GM18517 (cell line): ENCODE data around the gene CDH23.

Source experiments
- ATAC-seq: cut with Tn5 transposase; IDR thresholded peaks from one replicate; pipeline ENCODE4 v1.9.1; 2021; ENCODE audit warnings: mild to moderate bottlenecking, moderate library complexity; ENCODE audit not compliant: unreplicated experiment

CDH23 gene

GRCh38 chr10:71577345-71577744 lies 180.6 kb downstream of the CDH23 start:
- no peak for ATAC-seq

- ATAC-seq: no peak
These were observed 181.3 kb downstream of the CDH23 start for GRCh38 chr10:71578069-71578468.

DNA sequence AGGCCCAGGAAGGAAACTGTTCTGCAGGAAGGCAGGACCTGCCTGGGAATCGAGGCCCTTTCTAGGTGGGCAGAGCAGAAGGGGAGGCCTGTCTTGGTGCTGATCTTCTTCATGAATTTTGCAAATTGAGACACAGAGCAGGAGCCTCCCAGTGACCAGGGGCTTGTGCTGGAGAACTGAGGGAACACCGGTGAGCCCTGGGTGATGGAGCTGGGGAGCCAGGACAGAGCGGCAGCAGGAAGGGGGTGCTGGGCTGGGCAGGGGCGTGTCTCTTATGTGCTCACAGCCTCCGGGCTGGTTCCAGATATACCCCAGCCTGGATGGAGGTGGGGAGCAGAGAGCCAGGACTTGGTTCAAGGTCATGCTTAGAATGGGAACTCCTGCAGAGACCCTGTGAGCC lies 182.9 kb downstream of the CDH23 start:
- no peak for ATAC-seq

GRCh38 chr10:71580415-71580814 lies 183.7 kb downstream of the CDH23 start:
- no peak for ATAC-seq

- no peak for ATAC-seq
These were observed 184.2 kb downstream of the CDH23 start for GRCh38 chr10:71580926-71581325.

DNA sequence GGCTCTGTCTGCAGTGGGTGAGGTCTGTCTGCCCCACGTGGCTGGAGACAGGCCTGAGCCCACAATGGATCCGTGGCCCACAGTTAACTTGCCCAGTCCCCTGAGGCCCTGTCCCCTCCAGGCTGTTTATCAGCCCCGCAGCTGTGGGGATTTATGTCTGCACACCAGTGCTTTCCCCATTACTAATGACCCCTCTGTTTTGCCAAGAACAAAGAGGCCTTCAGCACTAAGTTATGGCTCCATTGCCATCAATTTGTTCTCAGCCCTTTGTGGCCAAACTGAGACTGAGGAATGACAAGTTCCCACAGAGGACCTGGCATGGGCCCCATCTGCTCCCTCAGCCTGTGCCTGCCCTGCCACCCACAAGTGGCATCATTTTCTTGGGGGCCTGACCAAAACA lies 184.7 kb downstream of the CDH23 start:
- no peak for ATAC-seq

- no peak for ATAC-seq
These were observed 185.3 kb downstream of the CDH23 start for GRCh38 chr10:71582019-71582418.

DNA sequence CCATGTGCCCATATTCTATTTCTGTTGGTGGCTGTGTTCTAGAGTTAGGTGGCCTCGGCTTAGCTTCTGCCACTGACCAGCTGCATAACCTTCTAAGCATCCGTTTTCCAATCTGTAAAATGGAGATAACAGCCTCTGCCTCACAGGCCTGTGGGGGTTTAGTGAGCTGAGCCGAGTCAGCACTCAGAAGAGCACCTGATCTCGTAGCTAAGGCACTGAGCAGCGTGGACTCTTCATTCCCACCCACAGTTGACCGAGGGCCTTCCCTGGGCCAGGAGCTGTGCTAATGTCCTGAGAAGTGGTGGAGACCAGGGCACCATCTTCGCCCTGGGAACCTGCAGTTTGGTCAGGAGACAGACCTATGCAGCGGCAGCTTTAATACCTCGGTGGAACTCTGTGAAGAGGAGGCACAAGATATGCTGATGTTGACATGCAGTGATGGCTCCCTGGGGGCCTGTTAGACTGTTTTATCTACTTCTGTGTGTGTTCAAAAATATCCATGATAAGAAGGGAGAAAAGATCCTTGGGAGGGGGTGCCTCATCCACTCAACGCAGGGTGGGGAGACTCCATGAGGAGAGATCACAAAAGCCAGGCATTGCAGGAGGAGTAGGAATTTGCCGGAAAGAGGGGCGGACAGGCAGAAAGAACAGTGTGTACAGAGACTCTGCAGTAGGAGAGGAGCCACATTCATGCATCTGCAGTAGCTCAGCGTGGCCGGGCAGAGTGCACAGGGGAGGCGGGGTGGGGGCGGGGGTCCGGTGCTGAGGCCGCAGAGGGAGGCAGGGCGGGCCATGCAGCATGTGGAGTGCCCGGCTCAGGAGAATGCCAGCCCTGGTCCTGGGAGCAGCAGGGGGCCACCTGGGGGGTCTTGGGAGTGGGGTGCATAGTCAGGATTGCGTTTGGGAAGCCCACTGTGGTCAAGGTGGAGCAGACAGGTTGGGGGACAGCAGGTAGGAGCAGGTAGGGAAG lies 186.1 kb downstream of the CDH23 start:
- ATAC-seq: no peak

- no peak for ATAC-seq
These were observed 187.7 kb downstream of the CDH23 start for GRCh38 chr10:71584461-71584860.

DNA sequence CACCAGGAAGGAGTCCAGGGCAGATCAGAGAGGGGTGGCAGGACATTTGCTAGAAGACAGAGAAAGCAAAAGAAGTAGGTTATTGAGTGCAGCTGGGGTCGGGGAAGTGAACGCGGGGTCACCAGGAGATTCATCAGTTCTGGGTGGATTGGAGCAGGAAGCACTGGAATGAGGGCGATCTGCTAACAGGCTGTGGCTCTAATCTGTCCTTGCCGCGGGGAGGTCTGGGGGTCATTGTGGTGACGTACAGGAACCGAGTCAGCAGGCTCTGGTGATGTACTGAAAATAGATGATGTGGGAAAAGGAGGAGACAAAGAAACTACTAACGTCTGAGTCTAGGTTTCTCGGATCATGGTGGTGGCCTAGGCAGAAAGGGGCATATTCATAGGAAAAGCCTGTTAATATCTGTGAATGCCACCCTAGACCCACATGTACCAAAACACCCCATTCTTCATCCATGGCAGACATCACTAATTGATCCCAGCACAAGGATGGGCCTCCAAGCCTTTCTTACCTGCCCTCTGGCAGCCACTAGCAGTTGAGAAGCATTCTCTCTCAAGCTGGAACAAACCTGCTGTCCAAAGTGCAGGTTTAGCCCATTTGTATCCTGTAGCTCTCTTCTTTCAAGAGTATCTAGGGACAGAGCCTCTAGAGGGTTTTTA lies 188.3 kb downstream of the CDH23 start:
- ATAC-seq: no peak

GRCh38 chr10:71585564-71586290 lies 189.0 kb downstream of the CDH23 start:
- ATAC-seq: no peak

DNA sequence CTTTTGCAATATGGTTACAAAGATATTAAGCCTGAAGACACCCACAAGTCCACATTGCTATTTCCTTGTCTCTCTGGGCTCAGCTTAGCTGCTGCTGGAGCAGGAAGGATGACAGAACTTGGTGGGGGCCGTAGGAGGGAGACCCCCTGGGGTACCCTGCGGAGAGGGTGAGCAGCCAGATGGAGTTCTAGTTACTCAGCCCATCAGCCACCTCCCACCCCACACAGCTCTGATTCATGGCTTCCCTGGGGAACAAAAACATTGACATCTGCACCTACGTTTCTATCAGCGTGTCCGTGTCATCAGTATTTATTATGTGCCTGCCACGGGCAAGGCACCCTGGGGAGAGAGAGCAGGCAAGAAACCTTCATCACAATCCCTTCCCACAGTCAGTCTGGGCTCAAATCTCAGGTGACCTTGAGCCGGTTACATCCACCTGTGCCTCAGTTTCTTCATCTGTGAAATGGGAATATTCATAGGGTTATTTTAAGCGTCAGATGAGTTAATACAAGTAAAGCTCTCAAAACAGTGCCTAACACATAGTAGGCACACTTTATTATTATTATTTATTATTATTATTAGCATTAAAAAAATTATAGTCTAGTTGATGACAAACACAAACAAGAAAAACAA lies 191.3 kb downstream of the CDH23 start:
- no peak for ATAC-seq

DNA sequence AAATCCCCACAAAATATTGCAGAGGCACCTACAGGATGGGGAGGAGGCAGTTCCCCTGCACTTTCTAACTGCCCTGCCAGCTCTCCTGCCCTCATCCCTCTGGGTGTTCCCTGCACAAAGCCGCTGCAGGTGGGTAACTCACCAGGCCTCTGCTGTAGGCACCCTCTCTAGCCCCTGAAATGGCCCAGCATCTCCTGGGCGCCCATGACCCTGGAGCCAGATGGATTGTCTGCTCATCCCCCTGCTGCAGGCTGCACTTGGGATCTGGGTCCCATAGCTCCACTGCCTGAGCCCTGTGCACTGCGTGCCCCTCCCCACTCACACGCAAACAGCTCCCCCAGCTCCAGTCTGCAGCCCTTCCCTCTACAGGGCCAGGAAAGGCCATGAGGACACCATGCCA lies 192.0 kb downstream of the CDH23 start:
- no peak for ATAC-seq

- no peak for ATAC-seq
These were observed 193.2 kb downstream of the CDH23 start for GRCh38 chr10:71589617-71590551.

DNA sequence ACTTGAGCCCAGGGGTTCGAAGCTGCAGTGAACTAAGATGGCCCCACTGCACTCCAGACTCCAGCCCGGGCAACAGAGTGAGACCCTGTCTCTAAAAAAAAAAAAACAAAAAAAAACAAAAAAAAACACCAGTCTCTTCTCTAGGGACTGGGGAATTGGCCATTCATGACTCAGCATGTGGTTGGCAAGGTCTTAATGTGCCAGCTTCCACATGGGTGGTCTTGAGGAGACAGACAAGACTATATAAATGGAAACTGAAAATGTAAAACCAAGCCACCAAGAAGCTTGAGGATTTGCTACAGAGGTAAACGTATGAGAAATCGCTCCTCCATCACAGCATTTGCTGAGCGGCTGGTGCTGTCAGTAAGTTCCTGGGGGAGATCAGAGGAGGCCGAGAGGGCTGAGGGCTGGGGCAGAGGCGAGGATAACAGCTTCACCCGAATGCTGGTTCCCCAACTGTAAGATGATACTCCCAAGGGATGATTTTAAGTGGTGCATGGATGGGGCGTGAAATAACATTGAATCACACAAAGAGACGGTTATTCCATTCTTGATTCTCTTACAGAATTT lies 194.1 kb downstream of the CDH23 start:
- no peak for ATAC-seq

DNA sequence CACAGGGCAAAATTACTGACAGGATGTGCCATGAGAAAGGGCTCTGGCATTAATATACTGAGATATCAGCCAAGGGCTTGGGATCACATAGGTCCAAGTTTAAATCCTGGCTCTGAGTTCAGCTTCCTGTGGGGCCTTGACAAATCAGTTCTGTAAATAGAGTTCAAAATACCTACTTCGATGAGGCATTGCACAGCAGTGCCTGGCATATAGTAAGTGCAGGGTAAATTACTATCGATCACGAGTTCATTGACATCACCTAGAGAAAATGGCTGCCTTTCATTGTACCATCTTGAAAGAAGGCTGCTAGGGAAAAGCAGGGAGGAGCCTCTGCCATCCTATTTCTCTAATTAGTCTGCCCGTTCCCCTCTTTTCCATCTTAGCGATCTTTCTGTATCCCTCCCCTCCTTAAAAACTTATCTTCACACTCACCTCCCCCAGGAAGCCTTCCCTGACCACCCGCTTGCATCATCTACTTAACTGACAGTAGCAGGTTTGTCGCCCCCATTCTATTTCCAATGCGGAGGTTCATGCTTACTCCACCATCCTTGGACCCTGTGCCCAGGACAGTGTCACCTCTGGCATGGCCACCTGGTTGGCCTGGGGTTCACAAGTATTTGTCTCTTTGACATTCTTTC lies 198.3 kb downstream of the CDH23 start:
- no peak for ATAC-seq

- no peak for ATAC-seq
These were observed 198.9 kb downstream of the CDH23 start for GRCh38 chr10:71595649-71596048.

DNA sequence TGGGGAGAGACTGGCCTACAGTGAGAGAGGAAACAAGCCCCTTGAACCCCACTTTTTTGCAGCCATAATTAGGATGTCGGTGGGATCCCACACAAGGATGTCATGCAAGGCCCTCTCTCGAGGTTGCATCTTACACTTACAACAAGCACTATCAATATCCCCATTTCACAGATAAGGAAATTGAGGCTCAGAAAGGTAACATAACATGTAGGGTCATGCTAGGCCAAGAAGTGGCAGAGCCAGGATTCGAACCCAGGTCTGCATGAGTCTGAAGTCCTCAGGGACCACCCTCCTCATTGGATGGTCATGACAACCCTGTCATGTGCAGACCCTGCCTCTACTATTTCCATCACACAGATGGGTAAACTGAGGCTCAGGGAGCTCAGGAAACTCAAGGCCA lies 199.4 kb downstream of the CDH23 start:
- no peak for ATAC-seq

GRCh38 chr10:71596759-71597158 lies 200.0 kb downstream of the CDH23 start:
- no peak for ATAC-seq
